SKM-1 treated with dmso at 0.1 percent for 144 hours (cell line): ENCODE measurements around the gene CLEC2L.

Experiments used
- DNase-seq: peaks from one replicate; lab custom pipeline; 2025; ENCODE audit not compliant: unreplicated experiment; lab: John Stamatoyannopoulos, UW

Gene CLEC2L

DNA sequence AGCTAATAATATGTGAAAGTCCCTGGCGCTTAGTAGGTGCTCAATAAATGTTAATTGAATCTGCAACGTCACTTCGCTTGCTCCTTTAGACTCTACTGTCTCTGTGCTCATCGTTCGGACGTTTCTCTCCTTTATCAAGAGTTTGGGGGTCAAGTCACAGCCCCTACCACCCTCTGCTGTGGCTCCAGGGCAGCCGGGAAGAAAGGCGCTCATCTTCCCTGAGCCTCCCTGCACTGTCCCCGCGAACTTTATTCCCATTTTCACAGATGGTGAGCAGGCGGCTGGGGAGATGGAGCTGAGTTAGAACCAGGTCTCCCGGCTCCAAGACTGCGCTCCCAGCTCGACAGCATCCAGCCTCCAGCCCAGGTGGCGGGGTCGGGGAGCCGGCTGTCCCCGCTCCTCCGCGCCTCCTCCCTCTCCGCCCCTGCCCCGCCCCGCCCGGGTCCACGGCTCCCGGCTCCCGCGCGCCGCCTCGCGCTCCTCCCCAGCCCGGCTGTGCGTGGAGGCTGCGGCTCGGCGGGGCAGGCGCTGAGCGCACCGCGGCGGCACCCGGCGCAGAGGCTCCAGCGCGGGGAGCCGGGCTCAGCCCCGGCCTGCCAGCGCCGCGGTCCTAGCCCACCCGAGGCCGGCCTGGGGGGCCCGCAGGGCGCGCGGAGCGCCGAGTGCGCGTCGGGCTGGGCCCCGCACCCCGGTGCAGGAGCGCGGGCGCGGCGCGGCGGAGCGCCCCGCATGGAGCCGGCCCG lies at the start of gene CLEC2L:
TSS of gene CLEC2L (plus strand) at position 487 of the 743 bp plus-strand sequence. CDS start at position 730, 243 bp downstream.
- DNase-seq, result no peak

DNA sequence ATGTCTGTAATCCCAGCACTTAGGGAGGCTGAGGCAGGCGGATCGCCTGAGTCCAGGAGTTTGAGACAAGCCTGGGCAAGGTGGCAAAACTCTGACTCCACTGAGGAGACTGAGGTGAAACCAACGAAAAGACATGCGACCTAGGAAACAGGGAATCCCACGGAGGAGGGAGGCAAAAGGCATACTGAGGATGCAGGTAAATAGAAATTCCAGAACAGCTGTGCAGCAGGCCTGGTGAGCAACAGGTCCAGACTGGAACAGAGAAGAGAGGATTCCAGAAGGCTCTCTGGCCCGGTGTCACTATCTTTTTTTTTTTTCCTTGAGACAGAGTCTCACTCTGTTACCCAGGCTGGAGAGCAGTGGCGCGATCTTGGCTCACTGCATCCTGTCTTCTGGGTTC lies 47.3 kb upstream of the CLEC2L start:
- DNase-seq, result no peak

DNA sequence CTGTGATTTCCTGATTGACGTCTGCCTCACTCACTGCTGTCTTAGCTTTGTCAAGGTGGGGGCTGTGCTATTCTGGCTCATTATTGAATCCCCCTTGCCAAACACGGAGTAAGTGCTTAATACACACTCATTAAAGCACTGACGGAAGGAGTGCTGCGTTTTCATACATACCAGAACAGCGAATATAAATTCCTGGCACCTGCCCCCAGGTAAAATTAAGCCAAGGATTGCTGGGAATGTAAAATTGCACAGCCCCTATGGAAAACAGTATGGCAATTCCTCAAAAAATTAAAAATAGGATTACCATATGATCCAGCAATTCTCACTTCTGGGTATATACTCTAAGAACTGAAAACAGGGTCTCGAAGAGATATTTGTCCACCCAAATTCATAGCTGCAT lies 46.6 kb upstream of the CLEC2L start:
- no peak for DNase-seq

DNA sequence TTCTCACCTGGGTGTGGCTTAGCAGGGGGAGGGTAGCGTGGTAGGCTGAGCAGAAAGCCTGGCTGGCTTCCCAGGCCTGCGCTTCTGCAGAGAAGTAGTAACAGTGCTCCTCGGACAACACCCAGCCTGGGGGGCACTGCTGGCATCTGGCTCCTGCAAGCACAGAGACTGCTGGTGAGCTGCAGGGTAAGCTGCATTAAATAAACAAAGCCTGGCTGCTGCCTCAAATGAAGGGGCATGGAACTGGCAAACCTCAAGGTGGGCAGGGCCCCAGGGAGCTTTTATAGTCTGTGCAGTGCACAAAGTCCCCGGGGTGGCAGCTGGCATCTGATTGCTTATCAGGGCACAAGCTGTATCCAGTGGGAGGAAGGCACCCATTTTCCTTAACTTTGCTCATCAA lies 43.9 kb upstream of the CLEC2L start:
- DNase-seq, result no peak

DNA sequence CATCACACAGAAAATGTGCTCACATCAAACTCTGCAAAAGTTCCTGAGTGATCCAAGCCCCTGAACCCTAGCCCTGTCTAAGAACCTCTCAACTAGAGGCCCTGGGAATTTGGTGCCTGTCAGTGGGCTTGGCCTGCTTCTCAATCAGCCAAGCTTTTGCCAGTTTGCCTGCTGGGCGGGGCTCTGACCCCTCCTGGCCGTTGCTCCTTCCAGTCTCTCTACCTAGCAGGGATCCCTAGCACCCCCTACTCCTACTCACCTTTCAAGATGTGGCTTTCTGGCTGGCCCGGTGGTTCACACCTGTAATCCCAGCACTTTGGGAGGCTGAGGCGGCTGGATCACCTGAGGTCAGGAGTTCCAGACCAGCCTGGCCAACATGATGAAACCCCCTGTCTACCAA lies 42.1 kb upstream of the CLEC2L start:
- no peak for DNase-seq

DNA sequence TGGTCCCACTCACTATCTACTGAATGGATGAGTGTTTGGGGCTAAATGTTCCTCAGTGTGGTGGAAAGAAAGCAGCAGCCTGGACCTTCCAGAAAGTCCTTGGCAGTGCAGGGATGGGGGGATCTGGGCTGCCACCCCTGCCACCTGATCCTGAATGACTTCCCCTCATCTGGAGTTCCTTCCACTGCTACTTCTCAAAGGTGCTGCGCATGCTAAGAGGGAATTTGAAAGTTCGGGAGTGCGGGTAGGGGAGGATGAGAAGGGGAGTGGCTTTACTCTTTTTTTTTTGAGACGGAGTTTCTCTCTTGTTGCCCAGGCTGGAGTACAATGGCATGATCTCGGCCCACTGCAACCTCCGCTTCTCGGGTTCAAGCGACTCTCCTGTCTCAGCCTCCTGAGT lies 41.4 kb upstream of the CLEC2L start:
- no peak for DNase-seq

DNA sequence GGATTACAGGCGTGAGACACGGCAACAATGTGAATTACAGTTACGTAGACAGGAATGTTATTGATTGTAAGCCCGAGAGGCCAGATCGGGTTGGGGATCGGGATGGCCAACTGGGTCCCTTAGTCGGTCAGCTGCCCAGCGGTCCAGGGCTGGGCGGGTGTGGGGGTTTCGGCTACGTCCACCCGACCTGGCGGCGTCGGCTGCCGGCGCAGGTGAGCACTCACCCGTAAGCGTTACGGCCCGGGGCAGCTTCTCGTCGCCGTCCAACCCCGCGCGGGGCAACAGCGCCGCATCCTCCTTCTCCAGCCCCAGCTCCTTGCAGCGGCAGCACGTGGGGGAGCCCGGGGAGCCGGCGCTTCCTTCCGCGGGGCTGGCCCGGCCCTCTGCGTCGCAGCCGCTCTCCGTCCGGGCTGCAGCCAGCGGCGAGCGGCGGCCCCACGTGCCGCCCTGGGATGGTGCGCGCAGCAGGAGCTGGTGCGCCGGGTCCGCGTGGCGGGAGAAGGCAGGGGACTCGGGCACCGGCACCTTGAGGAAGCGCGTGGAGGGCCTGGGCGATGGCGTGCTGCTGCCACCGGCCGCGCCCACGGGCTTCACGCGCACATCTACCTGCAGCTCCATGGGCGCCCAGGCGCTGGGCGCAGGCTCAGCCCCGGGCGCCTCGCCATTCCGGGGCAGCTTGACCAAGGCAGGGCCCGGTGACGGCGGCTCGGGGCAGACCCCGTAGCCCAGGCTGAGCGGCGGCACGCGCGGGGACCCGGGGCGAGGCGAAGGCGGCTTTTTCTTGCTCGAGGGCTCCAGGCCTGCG lies 40.6 kb upstream of the CLEC2L start:
- no peak for DNase-seq

DNA sequence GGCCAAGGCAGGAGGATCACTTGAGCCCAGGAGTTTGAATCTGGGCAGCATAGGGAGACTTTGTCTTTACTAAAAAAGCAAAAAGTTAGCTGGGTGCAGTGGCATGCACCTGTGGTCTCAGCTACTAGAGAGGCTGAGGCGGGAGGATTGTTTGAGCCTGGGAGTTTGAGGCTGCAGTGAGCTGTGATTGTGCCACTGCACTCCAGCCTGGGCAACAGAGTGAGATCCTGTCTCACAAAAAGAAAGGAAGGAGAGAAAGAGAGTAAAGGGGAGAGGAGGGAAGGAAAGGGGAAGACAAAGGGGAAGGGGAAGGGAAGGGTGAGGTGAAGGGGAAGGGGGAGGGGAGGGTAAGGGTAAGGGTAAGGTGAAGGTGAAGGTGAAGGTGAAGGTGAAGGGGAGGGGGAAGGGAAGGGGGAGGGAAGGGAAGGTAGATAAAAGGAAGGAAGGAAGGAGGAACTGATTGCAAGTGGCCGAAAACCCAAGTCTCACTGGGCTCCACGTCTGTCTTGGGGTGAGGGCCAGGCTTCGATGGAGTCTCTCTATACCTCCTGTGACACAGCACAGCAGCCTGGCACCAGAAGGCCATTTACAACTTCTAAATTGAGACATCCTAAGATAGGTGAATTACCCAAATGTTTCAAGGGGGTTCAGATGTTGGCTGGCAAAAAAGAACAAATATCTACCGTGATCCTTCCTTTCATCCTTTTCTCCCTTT lies 36.0 kb upstream of the CLEC2L start:
- no peak for DNase-seq

DNA sequence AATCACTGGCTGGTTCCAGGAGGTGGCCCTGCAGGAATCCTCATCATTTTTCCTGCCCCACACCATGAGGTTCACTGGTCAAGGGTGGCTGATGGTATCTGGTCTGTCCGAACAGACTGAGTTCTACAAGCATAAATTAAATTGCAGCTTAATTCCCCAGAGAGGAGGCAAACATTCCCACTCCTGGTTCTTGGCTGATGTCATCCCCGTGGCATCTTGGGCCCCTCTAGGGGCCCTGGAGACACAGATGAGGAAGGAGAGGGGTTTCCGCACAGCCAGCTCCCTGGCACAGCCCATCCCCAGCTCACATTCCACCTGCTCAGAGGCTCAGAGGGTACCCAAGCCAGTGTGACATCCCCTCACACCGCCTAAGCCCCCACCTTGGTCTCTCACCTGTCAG lies 34.7 kb upstream of the CLEC2L start:
- no peak for DNase-seq

DNA sequence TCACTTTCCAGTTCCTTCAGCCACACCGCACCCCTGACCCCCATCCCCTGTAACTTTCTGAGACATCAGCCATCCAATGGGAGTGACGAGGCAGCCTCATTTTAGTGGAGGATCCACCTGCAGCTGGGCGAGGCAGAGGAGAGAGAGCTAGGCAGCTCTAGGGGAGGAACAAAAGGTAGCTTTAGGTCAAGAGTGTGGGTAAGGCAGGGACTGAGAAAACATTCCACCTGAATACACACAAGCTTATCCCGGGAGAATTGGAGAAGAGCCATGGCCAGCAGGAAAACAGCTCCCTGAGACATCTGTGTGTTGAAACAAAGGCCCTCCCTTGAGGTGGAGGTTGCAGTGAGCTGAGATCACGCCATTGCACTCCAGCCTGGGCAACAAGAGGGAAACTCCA lies 33.4 kb upstream of the CLEC2L start:
- no peak for DNase-seq

DNA sequence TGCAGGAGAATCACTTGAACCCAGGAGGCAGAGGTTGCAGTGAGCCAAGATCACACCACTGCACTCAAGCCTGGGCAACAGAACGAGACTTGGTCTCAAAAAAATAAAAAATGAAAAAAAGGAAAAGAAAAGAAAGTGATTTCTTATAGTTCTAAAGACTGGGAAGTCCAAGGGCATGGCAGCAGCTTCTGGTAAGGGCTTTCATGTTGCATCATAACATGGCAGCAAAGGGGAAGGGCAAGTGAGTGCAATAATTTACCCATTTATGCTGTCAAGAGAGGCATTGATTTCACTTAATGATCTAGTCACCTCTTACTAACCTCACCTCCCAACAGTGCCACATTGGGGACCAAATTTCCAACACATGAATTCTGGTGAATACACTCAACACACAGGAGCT lies 31.2 kb upstream of the CLEC2L start:
- no peak for DNase-seq

DNA sequence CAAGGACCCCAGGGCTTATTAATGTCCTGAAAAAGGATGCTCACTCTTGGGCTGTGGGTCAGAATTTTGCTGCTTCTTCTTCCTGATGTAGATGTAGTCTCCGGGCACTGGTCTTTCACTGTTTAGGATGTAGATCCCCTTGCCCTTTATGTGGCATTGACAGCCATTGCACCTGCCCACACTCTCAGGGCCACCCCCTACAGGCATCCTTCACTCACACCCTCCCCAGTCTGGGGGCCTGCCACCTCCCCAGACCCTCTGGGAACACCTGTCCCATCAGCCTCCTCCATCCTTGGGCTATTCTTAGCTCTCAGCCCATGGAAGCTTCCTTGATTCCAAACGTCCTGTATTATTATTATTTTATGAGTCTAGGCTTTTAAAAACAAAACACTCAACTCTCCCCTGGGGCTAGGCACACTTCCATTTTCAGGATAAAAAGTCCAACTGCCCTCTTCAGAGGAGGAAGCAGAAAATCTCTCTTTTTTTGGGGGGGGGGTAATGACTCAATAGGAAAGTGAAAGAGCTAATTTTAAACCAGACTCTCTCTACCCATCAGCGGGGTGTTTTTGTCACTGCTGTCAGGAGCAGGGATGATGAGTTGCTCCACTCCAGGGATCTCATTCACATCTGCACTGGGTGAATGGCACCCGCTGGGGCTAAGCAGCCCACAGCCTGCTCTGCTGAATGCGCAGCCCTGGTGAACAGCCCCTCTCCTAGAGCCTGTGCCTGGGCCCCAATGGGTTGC lies 28.5 kb upstream of the CLEC2L start:
- DNase-seq, result peak; percentile 11

DNA sequence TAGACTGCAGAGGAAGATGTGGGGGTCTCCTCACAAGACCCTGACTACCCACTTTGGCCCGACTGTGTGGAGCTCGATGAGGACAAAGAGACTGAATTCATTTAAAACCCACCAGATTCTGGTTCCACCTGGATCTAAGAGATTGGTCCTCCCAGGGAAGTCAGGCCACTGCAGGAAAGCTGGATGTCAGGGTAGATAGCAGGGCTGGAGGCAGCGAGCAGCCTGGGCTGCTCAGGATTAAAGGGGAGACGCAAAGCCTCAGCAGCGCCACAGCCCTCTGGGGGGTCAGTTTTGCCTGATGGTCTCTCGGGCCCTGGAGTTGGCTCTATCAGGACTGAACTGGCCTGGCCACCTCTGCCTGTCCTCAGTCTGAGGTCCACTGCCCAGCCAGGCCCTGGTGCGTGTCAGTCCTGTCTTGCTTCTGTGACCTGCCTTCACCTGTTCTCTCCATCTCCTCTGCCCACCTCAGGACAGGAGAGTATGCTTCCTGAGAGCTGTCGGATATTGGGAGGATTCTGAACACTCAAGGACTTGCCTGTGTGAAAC lies 27.8 kb upstream of the CLEC2L start:
- DNase-seq, result no peak

DNA sequence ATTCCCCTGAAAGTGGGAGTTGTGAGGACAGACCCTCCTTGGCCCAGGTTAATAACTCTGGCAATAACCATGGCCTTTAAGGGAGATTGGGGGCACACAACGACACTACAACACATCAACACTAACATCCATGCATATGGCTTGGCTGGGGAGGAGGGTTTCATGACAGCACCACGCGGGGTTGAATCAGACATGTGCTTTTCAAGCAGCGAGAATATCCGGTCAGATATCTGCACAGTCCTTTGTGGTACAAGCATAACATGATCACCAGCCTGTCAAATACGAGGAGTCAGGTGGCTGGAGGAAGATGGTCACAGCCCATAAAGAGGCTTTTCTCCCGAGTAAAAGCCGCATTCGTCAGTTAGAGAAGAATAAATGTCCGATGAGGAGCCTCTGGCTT lies 27.0 kb upstream of the CLEC2L start:
- no peak for DNase-seq

DNA sequence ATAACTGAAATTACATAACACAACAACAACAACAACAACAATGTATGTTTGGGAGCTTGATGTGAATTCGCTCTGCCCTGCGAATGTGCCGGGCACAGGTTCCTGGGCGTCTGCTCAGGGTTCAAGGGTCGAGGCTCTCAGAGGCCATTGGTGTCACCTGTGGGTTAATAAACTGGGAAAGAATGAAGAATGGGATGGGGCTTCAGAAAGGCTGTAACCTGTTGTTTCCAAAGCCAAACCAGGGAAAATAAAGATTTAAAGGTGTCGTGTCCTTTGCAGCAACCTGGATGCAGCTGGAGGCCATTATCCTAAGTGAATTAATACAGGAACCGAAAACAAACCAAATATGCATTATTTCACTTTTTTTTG lies 22.7 kb upstream of the CLEC2L start:
- no peak for DNase-seq

DNA sequence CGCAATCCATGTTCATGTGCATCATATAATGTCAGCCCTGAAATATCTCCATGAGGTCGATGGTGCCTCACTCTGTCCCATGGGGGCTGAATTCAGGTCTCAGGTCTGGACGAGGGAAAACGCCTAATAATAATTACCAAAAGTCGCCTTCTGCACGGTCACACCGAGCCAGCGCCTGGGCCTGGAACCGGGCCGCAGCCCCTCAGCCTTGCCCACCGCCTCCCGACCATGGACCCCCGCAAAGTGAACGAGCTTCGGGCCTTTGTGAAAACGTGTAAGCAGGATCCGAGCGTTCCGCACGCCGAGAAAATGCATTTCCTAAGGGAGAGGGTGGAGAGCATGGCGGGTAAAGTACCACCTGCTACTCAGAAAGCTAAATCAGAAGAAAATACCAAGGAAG lies 21.3 kb upstream of the CLEC2L start:
- no peak for DNase-seq

DNA sequence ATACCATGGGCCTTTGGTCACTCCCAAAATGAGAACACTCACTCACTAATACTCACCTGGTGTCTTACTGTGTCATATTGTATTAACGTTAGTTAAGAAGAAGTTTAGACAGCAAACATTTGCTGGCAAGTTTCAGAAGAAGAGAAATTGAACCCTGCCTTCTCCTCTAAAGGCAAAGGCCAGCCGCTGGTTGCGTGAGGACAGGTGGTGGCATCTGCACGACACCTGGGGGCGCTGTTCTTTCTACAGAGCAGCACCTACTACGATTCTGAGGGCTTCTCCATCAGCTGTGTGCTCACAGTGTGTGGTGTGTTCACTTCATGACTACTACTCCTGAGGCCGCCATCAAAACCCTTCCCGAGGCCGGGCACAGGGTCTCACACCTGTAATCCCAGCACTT lies 17.9 kb upstream of the CLEC2L start:
- DNase-seq, result peak; percentile 19

DNA sequence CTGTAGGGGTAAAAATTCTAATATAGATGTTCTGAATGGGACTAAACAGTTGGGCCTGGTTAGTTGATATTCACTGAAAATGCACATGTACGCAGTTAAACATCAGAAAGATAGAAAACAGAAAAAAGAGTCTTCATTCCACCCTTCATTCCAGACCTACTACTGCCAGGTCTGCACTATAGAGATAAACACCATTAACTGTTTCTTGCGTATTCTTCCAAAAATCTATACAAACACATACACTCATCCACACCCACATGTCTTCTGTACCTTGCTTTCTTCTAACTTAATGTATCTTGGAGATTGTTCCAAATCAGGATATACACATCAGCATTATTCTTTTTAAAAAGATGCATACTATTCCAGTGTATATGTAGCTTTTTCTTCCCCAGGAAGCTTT lies 13.9 kb upstream of the CLEC2L start:
- DNase-seq, result no peak

DNA sequence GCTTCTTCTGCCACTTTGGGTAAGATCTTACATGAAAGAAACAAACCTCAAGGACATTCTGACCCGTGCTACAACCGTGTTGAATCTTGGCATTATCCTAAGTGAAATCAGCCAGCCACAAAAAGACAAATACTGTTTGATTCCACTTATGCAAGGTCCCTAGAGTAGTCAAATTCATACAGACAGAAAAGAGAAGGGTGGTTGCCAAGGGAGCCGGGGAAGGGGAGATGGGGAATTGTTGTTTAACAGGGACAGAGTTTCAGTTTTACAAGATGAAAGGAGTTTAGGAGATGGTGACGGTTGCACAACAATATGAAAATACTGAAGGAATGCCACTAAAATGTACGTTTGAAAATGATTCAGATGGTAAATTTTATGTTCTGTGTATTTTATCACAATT lies 12.2 kb upstream of the CLEC2L start:
- DNase-seq, result no peak

DNA sequence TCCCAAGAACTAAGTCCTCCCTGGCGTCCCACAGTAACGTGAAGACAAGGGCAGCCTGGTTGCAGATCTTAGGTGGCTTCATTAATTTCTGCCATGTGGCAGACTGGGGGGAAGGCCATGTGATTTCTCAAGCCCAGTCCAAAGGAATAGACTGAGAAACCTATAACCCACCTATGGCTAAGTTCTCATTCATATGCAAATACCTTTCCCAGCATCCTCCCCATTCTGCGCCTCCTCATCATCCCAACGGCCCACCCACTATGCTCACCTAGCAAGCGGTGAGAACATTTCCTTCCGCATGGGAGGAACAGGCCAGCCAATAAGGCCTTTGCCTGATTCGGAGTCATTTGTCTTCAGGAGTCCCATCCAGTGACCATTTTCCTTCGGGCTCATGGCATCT lies 8.2 kb upstream of the CLEC2L start:
- no peak for DNase-seq

DNA sequence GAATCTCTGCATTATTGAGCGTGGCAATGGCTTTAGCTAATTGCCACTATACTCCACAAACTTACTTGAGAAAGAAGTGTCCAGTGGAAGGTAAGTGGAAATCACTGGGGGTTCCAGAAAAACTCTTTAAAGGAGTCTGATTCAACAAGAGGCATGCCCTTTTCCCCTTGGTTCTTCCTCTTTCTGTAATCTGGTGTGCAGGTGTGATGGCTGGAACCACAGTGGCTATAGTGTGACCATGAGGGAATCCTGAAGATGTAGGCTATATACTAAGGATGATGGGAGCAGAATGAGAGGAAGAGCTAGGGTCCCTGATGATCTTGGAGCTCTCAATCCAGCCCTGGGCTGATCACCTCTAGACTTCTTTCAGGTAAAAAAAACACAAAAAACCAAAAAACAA lies 2.0 kb upstream of the CLEC2L start:
- no peak for DNase-seq
